KOPT-K1 (cell line): Measurements from ENCODE around the gene MED17.
"Not testable (repeated sequence)": the region's sequence is repeated elsewhere in the genome, so short reads cannot be mapped to it uniquely, and the experiment has no call there.

Experiments used
- H3K27ac ChIP-seq: fragments of 200-600 bp; sonication (generic); 2 replicates; pipeline ENCODE4 v1.5.1; 2016; ENCODE audit warnings: antibody characterized with exemption, mild to moderate bottlenecking, low read depth, low read length; ENCODE audit not compliant: poor library complexity, severe bottlenecking
- H3K36me3 ChIP-seq: fragments of 200-600 bp; sonication (generic); 2 replicates; pipeline ENCODE4 v1.5.1; 2017; ENCODE audit warnings: antibody characterized with exemption, mild to moderate bottlenecking, low read length, moderate library complexity; ENCODE audit not compliant: insufficient read depth
- H3K9me3 ChIP-seq: fragments of 200-600 bp; sonication (generic); 2 replicates; pipeline ENCODE4 v1.5.1; 2017; ENCODE audit warnings: antibody characterized with exemption, low read length, mild to moderate bottlenecking; ENCODE audit not compliant: insufficient read depth, poor library complexity, severe bottlenecking

Gene MED17

GRCh38 chr11:93773045-93773477 is 11.0 kb upstream of the MED17 start:
- Histone ChIP-seq H3K9me3 (peaks cover 20% of the 10 kb centered on the region), H3K27ac (no peak overlapping the region), H3K36me3 (no peaks in the 10 kb centered on the region)

GRCh38 chr11:93773601-93774200 is 10.4 kb upstream of the MED17 start:
- Histone ChIP-seq H3K27ac (no peak overlapping the region), H3K36me3 (no peaks in the 10 kb centered on the region), H3K9me3 (peaks cover 20% of the 10 kb centered on the region)

- H3K36me3 ChIP-seq, H3K27ac ChIP-seq: not testable (repeated sequence)
- peaks cover 20% of the 10 kb centered on the region for H3K9me3 ChIP-seq
These were observed 9.5 kb upstream of the MED17 start for GRCh38 chr11:93774560-93774959.

GRCh38 chr11:93775289-93775688 is 8.8 kb upstream of the MED17 start:
- no peaks in the 10 kb centered on the region for H3K36me3 ChIP-seq
- peaks cover 20% of the 10 kb centered on the region for H3K9me3 ChIP-seq
- no peak overlapping the region for H3K27ac ChIP-seq

GRCh38 chr11:93783362-93783761 is 720 bp upstream of the MED17 start:
- Histone ChIP-seq H3K27ac (peak overlapping the region; percentile 93), H3K9me3 (no peaks in the 10 kb centered on the region), H3K36me3 (peaks cover 20% of the 10 kb centered on the region)

GRCh38 chr11:93783765-93784144 is 327 bp upstream of the MED17 start:
- Histone ChIP-seq H3K9me3 (no peaks in the 10 kb centered on the region), H3K27ac (peak overlapping the region; percentile 93)

GRCh38 chr11:93784935-93785360 is 866 bp downstream of the MED17 start:
- peak overlapping the region; percentile 93 for H3K27ac ChIP-seq
- H3K9me3 ChIP-seq = no peaks in the 10 kb centered on the region
- peaks cover 36% of the 10 kb centered on the region for H3K36me3 ChIP-seq

More at GRCh38 chr11:93783765-93784144, 327 bp upstream of the MED17 start:
- peaks cover 24% of the 10 kb centered on the region for H3K36me3 ChIP-seq

GRCh38 chr11:93791493-93791892 is 7.4 kb downstream of the MED17 start:
- Histone ChIP-seq H3K9me3 (no peaks in the 10 kb centered on the region), H3K27ac (no peak overlapping the region), H3K36me3 (peaks cover 100% of the 10 kb centered on the region)

- Histone ChIP-seq H3K36me3 (peaks cover 99% of the 10 kb centered on the region), H3K9me3 (no peaks in the 10 kb centered on the region), H3K27ac (no peak overlapping the region)
These were observed 12.6 kb downstream of the MED17 start for GRCh38 chr11:93796441-93797231.

GRCh38 chr11:93801366-93801765 is 17.3 kb downstream of the MED17 start:
- peaks cover 99% of the 10 kb centered on the region for H3K36me3 ChIP-seq
- H3K9me3 ChIP-seq = no peaks in the 10 kb centered on the region

GRCh38 chr11:93804879-93805278 is 20.8 kb downstream of the MED17 start:
- Histone ChIP-seq H3K36me3 (peaks cover 99% of the 10 kb centered on the region), H3K27ac (no peak overlapping the region), H3K9me3 (no peaks in the 10 kb centered on the region)

More at GRCh38 chr11:93801366-93801765, 17.3 kb downstream of the MED17 start:
- no peak overlapping the region for H3K27ac ChIP-seq

- Histone ChIP-seq H3K27ac (no peak overlapping the region), H3K9me3 (no peaks in the 10 kb centered on the region), H3K36me3 (peaks cover 100% of the 10 kb centered on the region)
These were observed 23.9 kb downstream of the MED17 start for GRCh38 chr11:93807980-93808379.

- Histone ChIP-seq H3K9me3 (no peaks in the 10 kb centered on the region), H3K36me3 (peaks cover 71% of the 10 kb centered on the region), H3K27ac (no peak overlapping the region)
These were observed 29.9 kb downstream of the MED17 start for GRCh38 chr11:93813974-93814373.

GRCh38 chr11:93814966-93815633 is 31.0 kb downstream of the MED17 start:
- H3K27ac ChIP-seq = no peak overlapping the region
- H3K9me3 ChIP-seq = no peaks in the 10 kb centered on the region
- peaks cover 60% of the 10 kb centered on the region for H3K36me3 ChIP-seq
